Panc1 (cell line): Measurements from ENCODE around the gene PIH1D1.

ENCODE experiments used
- POLR2AphosphoS5 ChIP-seq: IDR thresholded peaks from 2 replicates; pipeline ENCODE4 v1.6.1; 2012; ENCODE audit warnings: mild to moderate bottlenecking, low read depth, low read length, moderate library complexity
- TF ChIP-seq, protein P1 (sequence below), 2 experiments: IDR thresholded peaks; 2 replicates each; pipeline ENCODE4 v1.6.1; 2011 to 2012; ENCODE audit warnings: low read depth in 2 of 2, control low read depth in 1 of 2, low read length in 1 of 2, mild to moderate bottlenecking in 1 of 2, moderate library complexity in 1 of 2; ENCODE audit not compliant: insufficient read depth in 1 of 2
- TF ChIP-seq, protein P2 (sequence below): fragments of 450-650 bp; IDR thresholded peaks from 2 replicates; pipeline ENCODE4 v1.5.1; 2017; ENCODE audit warnings: mild to moderate bottlenecking

DNA sequence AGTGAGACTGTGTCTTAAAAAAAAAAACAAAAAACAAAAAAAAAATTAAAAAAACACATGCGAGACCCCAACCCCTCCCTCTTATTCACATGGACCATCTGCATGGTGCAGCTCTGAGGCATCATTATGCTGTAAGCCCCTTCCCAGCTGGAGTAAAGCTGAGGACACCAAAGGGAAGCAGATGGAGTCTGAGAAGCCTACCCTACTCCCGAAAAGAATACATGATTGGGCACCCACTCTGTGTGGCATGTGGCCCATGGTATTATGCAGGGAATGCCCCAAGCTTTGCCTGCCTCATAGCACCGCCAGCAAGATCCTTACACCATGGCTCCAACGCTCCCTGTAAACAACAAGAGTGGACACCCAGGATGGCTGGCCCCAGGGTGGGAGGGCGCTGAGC is 33.1 kb downstream of the PIH1D1 start:
- TF ChIP-seq POLR2AphosphoS5, result no peak
- TF ChIP-seq, protein P1, sequence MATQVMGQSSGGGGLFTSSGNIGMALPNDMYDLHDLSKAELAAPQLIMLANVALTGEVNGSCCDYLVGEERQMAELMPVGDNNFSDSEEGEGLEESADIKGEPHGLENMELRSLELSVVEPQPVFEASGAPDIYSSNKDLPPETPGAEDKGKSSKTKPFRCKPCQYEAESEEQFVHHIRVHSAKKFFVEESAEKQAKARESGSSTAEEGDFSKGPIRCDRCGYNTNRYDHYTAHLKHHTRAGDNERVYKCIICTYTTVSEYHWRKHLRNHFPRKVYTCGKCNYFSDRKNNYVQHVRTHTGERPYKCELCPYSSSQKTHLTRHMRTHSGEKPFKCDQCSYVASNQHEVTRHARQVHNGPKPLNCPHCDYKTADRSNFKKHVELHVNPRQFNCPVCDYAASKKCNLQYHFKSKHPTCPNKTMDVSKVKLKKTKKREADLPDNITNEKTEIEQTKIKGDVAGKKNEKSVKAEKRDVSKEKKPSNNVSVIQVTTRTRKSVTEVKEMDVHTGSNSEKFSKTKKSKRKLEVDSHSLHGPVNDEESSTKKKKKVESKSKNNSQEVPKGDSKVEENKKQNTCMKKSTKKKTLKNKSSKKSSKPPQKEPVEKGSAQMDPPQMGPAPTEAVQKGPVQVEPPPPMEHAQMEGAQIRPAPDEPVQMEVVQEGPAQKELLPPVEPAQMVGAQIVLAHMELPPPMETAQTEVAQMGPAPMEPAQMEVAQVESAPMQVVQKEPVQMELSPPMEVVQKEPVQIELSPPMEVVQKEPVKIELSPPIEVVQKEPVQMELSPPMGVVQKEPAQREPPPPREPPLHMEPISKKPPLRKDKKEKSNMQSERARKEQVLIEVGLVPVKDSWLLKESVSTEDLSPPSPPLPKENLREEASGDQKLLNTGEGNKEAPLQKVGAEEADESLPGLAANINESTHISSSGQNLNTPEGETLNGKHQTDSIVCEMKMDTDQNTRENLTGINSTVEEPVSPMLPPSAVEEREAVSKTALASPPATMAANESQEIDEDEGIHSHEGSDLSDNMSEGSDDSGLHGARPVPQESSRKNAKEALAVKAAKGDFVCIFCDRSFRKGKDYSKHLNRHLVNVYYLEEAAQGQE (IDR thresholded peaks at IDR 0.05; ENCODE audit: insufficient read depth in 1 of 2, low read depth in 2 of 2, low read length in 1 of 2), result no peak
- TF ChIP-seq, protein P2, sequence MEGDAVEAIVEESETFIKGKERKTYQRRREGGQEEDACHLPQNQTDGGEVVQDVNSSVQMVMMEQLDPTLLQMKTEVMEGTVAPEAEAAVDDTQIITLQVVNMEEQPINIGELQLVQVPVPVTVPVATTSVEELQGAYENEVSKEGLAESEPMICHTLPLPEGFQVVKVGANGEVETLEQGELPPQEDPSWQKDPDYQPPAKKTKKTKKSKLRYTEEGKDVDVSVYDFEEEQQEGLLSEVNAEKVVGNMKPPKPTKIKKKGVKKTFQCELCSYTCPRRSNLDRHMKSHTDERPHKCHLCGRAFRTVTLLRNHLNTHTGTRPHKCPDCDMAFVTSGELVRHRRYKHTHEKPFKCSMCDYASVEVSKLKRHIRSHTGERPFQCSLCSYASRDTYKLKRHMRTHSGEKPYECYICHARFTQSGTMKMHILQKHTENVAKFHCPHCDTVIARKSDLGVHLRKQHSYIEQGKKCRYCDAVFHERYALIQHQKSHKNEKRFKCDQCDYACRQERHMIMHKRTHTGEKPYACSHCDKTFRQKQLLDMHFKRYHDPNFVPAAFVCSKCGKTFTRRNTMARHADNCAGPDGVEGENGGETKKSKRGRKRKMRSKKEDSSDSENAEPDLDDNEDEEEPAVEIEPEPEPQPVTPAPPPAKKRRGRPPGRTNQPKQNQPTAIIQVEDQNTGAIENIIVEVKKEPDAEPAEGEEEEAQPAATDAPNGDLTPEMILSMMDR, result no peak
